Chondrocyte (in vitro differentiated cells): ENCODE data around the gene DPP7. TPM values are rescaled to one million over a fixed set of nuclear protein-coding genes. Genes with fewer than 3 reads are reported as not detected.

Experiments used
- DNase-seq: peaks from one replicate; pipeline ENCODE4 v3.0.0; 2021; ENCODE audit warnings: mixed read lengths, low spot score
- H3K27ac Mint-ChIP-seq: one replicate; pipeline ENCODE4 v1.8.0; 2021; ENCODE audit warnings: mild to moderate bottlenecking, moderate library complexity, mixed read lengths; ENCODE audit not compliant: unreplicated experiment
- H3K27me3 Mint-ChIP-seq: 2 replicates; pipeline ENCODE4 v1.8.0; 2021; ENCODE audit warnings: low read depth, mixed read lengths
- H3K36me3 Mint-ChIP-seq: 2 replicates; pipeline ENCODE4 v1.8.0; 2021; ENCODE audit warnings: low read depth, mixed read lengths
- H3K4me1 Mint-ChIP-seq: 2 replicates; pipeline ENCODE4 v1.8.0; 2021; ENCODE audit warnings: low read depth, mild to moderate bottlenecking, mixed read lengths
- H3K4me3 Mint-ChIP-seq: one replicate; pipeline ENCODE4 v1.8.0; 2021; ENCODE audit warnings: mild to moderate bottlenecking, moderate library complexity, mixed read lengths; ENCODE audit not compliant: unreplicated experiment
- H3K9me3 Mint-ChIP-seq: 2 replicates; pipeline ENCODE4 v1.8.0; 2021; ENCODE audit warnings: low read depth, mixed read lengths
- CTCF ChIP-seq: fragments of 200-600 bp; sonication (generic); IDR thresholded peaks from 2 replicates; pipeline ENCODE4 v1.5.0; 2021; ENCODE audit warnings: antibody characterized with exemption, mild to moderate bottlenecking, moderate library complexity
- total RNA-seq: library from RNA; stranded (reverse); gene quantifications from 3 replicates; pipeline ENCODE4 v1.2.1, GENCODE V29; 2021

Gene DPP7
- total RNA-seq, 1 donor from 2014 or later, result 82.2 TPM

- no peaks in the 10 kb centered on the region for H3K27me3 Mint-ChIP-seq
- peaks cover 13% of the 10 kb centered on the region for H3K4me1 Mint-ChIP-seq
- H3K27ac Mint-ChIP-seq, result peak within 1 kb of the TSS; percentile 80
- no peak for DNase-seq
- no peak for TF ChIP-seq CTCF
- H3K4me3 Mint-ChIP-seq, result peak within 1 kb of the TSS; percentile 69
- no peaks in the 10 kb centered on the region for H3K9me3 Mint-ChIP-seq
- no peaks in the 10 kb centered on the region for H3K36me3 Mint-ChIP-seq
Observed at GRCh38 chr9:137070201-137070905, 44.2 kb downstream of the DPP7 start, which contains the start of gene SAPCD2. Gene SAPCD2, minus strand, starts transcription at chr9:137070557. Its CDS starts 97 bp downstream, at chr9:137070460.

GRCh38 chr9:137069508-137070091 lies 44.9 kb downstream of the DPP7 start:
- TF ChIP-seq CTCF, result no peak
- H3K36me3 Mint-ChIP-seq, result no peaks in the 10 kb centered on the region
- no peaks in the 10 kb centered on the region for H3K9me3 Mint-ChIP-seq
- no peak overlapping the region for H3K4me3 Mint-ChIP-seq
- H3K27ac Mint-ChIP-seq, result no peak overlapping the region
- no peak for DNase-seq
- peaks cover 13% of the 10 kb centered on the region for H3K4me1 Mint-ChIP-seq
- H3K27me3 Mint-ChIP-seq, result no peaks in the 10 kb centered on the region

GRCh38 chr9:137068539-137069507 lies 45.7 kb downstream of the DPP7 start:
- TF ChIP-seq CTCF, result no peak
- Mint-ChIP-seq H3K4me1 (peaks cover 15% of the 10 kb centered on the region), H3K36me3 (no peaks in the 10 kb centered on the region), H3K4me3 (no peak overlapping the region), H3K27me3 (no peaks in the 10 kb centered on the region), H3K27ac (no peak overlapping the region), H3K9me3 (no peaks in the 10 kb centered on the region)
- DNase-seq, result no peak

GRCh38 chr9:137067860-137068538 lies 46.5 kb downstream of the DPP7 start:
- peak; percentile 86 for TF ChIP-seq CTCF
- Mint-ChIP-seq H3K9me3 (no peaks in the 10 kb centered on the region), H3K4me1 (peaks cover 15% of the 10 kb centered on the region), H3K36me3 (no peaks in the 10 kb centered on the region), H3K4me3 (no peak overlapping the region), H3K27ac (no peak overlapping the region), H3K27me3 (no peaks in the 10 kb centered on the region)
- no peak for DNase-seq
